Measurements from ENCODE around the gene CACNA1H.
"Not testable (repeated sequence)": the region's sequence is repeated elsewhere in the genome, so short reads cannot be mapped to it uniquely, and the experiment has no call there.

The CACNA1H gene

DNA sequence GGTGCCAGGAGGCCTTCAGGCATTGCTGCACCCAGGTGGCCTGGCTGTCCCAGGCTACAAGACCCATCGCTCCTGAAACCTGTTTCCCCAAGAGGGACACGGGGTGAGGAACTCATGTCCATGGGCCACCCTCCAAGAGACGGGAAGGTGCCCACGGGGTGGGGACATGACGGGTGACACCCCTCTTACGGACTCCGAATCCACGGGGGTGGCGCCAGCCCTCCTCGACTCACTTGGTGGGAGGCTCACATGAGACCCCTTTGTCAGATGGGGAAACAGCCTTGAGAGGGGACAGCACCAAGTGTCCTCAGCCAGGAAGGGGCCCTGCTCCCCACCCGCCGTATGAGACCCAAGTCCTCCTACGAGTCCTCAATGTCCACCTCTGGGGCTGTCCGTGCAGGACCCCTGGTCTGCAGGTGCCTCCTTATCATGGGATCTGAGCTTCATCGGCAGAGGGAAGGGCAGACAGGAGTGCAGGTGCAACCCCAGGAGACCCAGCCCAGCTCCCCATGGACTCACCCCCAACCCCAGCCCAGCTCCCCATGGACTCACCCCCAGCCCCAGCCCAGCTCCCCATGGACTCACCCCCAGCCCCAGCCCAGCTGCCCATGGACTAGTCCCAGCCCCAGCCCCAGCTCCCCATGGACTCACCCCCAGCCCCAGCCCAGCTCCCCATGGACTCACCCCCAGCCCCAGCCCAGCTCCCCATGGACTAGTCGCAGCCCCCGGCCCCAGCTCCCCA, 77.7 kb downstream of the CACNA1H start:
- DNase-seq = not testable (repeated sequence)

DNA sequence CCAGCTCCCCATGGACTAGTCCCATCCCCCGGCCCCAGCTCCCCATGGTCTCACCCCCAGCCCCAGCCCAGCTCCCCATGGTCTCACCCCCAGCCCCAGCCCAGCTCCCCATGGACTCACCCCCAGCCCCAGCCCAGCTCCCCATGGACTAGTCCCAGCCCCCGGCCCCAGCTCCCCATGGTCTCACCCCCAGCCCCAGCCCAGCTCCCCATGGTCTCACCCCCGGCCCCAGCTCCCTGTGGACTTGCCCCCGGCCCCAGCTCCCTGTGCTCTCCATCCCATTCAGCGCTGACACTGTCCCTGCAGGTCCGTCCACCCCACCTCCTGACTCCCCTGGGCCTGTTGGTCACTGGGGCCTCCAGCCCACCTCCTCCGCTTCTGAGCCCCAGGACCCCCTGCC, 78.4 kb downstream of the CACNA1H start:
- DNase-seq = not testable (repeated sequence)

GRCh38 chr16:1232049-1232748, 79.3 kb downstream of the CACNA1H start:
- not testable (repeated sequence) for DNase-seq

- not testable (repeated sequence) for DNase-seq
Observed at GRCh38 chr16:1236659-1237058, 83.8 kb downstream of the CACNA1H start.

DNA sequence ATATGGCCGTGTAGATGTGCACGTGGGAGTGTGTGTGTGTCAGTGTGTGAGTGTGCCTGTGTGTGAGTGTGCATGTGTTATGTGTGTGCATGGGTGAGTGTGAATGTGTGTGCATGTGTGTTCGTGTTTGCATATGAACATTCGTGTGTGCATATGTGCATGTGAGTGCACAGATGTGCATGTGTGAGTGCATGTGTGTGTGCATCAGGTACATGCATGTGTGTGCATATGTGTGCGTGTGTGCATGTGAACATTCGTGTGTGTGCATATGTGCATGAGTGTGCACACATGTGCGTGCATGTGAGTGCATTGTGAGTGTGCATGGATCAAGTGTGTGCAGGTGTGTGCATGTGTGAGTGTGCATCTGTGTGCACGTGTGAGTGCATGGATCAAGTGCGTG, 85.1 kb downstream of the CACNA1H start:
- DNase-seq = no peak

DNA sequence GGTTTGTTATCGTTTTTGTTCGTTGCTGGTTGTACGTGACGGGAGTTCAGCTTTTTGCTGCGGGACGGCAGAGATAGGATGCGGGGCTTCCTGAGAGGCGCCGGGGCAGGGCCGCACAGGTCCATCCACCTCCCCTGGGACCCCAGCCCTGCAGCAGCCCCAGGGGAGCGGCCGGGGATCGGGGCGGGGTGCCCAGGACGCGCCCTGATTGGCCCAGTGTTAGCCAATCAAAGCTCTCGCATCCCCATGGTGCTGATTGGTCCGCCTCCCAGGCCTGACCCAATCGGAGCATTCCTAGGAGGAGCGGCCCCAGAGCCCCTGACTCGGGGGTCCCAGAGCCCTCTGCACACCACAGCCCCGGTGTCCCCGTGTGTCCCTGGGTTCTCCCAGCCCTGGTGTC, 86.0 kb downstream of the CACNA1H start:
- DNase-seq = not testable (repeated sequence)

GRCh38 chr16:1239575-1239974, 86.7 kb downstream of the CACNA1H start:
- not testable (repeated sequence) for DNase-seq

GRCh38 chr16:1240436-1240835, 87.5 kb downstream of the CACNA1H start, which contains the start of gene TPSAB1:
Gene TPSAB1 (plus strand): TSS chr16:1240705. CDS start chr16:1240939, 234 bp downstream.
- not testable (repeated sequence) for DNase-seq

GRCh38 chr16:1241081-1241480, 88.2 kb downstream of the CACNA1H start:
- not testable (repeated sequence) for DNase-seq

DNA sequence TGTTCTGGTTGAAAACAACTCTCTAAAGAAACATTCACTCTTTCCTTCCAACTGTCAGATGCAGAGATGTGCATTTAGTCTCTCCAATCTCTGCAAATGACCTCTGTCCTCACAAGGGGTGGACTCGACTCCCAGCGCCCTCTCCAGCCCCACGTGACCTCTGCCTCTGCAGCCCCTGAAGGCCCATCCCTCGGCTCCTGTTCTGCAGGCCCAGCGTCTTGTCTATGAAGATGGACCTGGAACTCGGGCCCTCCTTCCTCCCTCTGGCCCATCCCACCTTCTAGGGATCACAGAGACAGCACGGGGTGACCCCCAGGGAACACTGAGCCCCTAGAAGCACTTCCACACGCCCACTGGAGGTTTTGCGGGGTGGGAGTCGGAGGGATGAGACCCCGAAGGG, 90.5 kb downstream of the CACNA1H start:
- DNase-seq = not testable (repeated sequence)

- DNase-seq = not testable (repeated sequence)
Observed at GRCh38 chr16:1243907-1244850, 91.3 kb downstream of the CACNA1H start.

DNA sequence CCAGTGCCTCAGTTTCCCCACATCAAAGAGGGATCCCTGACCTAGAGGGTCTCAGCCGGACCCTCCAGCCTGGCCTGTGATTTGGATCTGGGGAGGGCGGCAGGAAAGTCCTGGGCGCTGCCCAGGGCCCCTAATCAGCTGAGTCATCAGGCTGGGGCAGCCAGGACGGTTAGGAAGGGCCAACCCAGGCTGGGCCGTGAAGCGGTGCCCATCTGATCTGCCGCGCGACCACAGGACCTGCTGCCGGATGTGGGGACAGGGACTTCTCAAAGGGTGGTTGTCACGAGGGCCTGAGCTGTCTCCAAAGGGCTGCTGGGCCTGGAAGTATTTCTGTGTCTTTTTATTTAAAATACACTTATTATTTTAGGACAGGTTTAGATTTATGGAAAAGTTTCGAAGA, 92.0 kb downstream of the CACNA1H start:
- DNase-seq = no peak

GRCh38 chr16:1245452-1246020, 92.6 kb downstream of the CACNA1H start:
- no peak for DNase-seq

DNA sequence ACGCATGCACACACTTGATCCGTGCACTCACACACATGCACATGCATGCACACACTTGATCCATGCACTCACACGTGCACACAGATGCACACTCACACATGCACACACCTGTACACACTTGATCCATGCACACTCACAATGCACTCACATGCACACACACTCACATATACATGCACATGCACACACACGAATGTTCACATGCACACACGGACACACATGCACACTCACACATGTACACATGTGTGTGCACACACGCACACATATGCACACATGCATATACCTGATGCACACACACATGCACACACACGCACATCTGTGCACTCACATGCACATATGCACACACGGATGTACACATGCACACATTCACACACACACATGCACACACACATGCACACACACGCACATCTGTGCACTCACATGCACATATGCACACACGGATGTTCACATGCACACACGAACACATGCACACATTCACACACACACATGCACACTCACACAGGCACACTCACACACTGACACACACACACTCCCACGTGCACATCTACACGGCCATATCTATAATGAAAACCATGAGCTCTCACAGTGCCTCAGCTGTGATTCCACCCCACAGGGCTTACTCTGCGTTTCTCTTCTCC, 95.1 kb downstream of the CACNA1H start:
- DNase-seq = not testable (repeated sequence)

DNA sequence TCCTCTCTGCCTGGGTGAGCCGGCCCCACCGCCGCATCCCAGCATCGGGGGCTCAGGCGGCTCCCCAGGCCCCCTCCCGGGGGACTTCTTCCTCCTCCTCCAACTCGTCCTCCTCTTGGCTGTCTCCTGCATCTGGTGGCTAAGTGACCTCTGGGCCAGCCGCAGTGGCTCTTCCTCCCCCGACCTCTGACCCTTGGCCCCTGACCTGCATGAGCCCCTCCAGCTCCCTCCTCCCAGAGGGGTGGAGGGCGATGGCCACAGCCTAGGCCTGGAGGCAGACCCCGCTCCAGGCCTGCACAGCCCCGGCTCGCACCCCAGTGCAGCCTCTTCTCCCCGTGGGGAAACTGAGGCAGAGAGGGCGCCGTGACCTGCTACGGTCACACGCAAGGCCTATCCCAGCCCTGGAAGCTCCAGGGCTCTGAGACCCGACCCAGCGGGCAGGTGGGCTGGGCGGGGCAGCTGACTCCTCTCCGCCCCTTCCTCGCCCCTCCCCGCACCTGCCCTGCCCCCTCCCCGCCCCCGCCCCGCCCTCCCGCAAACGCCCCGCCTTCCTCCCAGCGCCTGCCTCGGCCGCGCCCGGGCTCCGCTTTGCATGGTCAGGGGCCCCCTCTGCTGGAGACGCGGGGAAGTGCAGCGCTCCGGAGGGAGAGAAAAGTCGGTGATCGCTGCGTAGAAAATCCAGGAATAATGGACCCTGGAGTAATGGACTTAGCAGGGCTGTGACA, 96.3 kb downstream of the CACNA1H start:
- DNase-seq = not testable (repeated sequence)

DNA sequence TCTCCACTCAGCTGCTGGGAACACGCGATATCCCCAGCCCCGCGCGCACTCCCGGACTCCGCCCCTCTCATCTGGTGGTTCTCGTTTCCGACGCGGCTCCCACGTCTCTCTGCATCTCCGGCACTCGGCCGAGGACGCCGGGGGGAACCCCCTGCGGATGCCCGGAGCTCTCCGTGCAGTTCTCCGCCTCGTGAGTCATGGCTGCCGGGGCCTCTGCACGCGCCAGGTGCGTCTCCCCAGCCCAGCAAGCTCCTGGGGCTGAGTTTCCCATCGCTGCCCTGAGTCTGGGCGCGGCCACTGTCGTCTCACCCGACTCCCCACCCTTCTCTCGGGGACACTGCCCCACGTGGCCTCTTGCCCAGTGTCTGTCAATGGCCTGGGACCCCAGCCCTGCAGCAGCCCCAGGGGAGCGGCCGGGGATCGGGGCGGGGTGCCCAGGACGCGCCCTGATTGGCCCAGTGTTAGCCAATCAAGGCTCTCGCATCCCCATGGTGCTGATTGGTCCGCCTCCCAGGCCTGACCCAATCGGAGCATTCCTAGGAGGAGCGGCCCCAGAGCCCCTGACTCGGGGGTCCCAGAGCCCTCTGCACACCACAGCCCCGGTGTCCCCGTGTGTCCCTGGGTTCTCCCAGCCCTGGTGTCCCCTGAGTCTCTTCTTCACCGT, 100.9 kb downstream of the CACNA1H start:
- not testable (repeated sequence) for DNase-seq

GRCh38 chr16:1254821-1255220, 101.9 kb downstream of the CACNA1H start:
- DNase-seq = not testable (repeated sequence)

DNA sequence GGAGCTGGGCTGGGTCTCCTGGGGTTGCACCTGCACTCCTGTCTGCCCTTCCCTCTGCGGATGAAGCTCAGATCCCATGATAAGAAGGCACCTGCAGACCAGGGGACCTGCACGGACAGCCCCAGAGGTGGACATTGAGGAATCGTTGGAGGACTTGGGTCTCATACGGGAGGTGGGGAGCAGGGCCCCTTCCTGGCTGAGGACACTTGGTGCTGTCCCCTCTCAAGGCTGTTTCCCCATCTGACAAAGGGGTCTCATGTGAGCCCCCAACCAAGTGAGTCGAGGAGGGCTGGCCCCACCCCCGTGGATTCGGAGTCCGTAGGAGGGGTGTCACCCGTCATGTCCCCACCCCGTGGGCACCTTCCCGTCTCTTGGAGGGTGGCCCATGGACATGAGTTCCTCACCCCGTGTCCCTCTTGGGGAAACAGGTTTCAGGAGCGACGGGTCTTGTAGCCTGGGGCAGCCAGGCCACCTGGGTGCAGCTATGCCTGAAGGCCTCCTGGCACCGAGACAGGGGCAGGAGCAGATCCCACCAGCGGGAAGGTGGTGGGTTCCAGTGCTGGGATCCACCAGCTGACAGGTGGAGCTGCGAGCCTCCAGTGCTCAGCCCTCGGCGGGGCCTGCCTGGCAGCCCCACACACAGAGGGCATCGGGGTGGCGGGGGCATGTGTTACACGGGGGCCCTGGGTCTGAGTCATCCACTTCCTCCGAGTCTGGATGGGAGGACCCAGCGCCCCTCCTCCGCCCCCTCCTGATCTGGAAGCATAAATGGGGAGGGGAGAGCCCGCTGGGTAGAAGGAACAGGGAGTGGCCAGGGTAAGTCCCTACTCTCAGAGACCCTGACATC, 102.6 kb downstream of the CACNA1H start, which contains the start of gene TPSD1:
Gene TPSD1, plus strand, starts transcription at position 794 of the 847 bp plus-strand sequence. CDS start 212 bp downstream, outside the sequence.
- DNase-seq = not testable (repeated sequence)

DNA sequence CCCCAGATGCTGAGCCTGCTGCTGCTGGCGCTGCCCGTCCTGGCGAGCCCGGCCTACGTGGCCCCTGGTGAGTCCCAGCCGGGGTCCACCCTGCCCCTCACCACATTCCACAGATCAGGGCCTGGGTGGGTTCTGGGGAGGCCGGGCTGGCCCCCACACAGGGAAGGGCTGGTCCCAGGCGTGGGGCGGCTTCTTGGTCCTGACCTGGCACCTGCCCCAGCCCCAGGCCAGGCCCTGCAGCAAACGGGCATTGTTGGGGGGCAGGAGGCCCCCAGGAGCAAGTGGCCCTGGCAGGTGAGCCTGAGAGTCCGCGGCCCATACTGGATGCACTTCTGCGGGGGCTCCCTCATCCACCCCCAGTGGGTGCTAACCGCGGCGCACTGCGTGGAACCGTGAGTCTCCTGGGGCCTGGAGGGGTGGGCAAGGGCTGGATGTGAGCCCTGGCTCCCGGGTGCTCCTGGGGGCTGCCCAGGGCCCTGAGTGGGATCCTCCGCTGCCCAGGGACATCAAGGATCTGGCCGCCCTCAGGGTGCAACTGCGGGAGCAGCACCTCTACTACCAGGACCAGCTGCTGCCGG, 103.5 kb downstream of the CACNA1H start:
- not testable (repeated sequence) for DNase-seq

Measured in NCI-H510A (cell line).